CD4-positive, alpha-beta T cell (primary cell): ENCODE data around the gene PTPRD. TPM values are rescaled to one million over a fixed set of nuclear protein-coding genes. Genes with fewer than 3 reads are reported as not detected.

Experiments
- ATAC-seq: fragments of 200-7000 bp; cut with Tn5 transposase; one replicate; pipeline ENCODE4 v1.10.0; 2022; ENCODE audit warnings: mild to moderate bottlenecking; ENCODE audit not compliant: poor library complexity
- CTCF ChIA-PET: fragments of 350-600 bp; sonication (Branson Sonifier 250); formaldehyde crosslinking; loops from one replicate; lab custom pipeline; 2021; ENCODE audit warnings: antibody characterized with exemption, inconsistent platforms; lab: Charles Lee
- POLR2A ChIA-PET: fragments of 350-600 bp; sonication (Branson Sonifier 250); formaldehyde crosslinking; loops from one replicate; lab custom pipeline; 2021; ENCODE audit warnings: antibody characterized with exemption, inconsistent platforms; lab: Charles Lee
- DNase-seq, 14 experiments: peaks; one replicate each; pipeline ENCODE4 v3.0.0-alpha.2; 2013 to 2020; ENCODE audit warnings: mixed read lengths in 2 of 14
- H3K27ac ChIP-seq, 2 donors: one replicate each; pipeline versions ENCODE4 v1.5.1 to v1.7.0; 2013; ENCODE audit warnings: low read length in 2 of 2, low read depth in 1 of 2, mild to moderate bottlenecking in 1 of 2
- H3K27me3 ChIP-seq, 2 experiments: 1 replicate in 1 of 2; 2 replicates in 1 of 2; pipeline versions ENCODE4 v1.6.1 to v1.7.0; 2013; ENCODE audit warnings: low read length in 2 of 2, control low read depth in 1 of 2, mild to moderate bottlenecking in 1 of 2, moderate library complexity in 1 of 2; ENCODE audit not compliant: insufficient read depth in 2 of 2, control insufficient read depth in 1 of 2
- H3K36me3 ChIP-seq: one replicate; pipeline ENCODE4 v1.6.1; 2013; ENCODE audit warnings: low read length, control low read depth; ENCODE audit not compliant: insufficient read depth
- H3K4me1 ChIP-seq: one replicate; pipeline ENCODE4 v1.6.1; 2013; ENCODE audit warnings: low read length, control low read depth; ENCODE audit not compliant: insufficient read depth
- H3K4me3 ChIP-seq: one replicate; pipeline ENCODE4 v1.5.1; 2013; ENCODE audit warnings: mild to moderate bottlenecking, low read length, moderate library complexity
- H3K9me3 ChIP-seq, 2 experiments: 1 replicate in 1 of 2; 2 replicates in 1 of 2; pipeline versions ENCODE4 v1.6.1 to v1.7.0; 2013; ENCODE audit warnings: low read length in 2 of 2, mild to moderate bottlenecking in 2 of 2, control low read depth in 1 of 2, moderate library complexity in 1 of 2; ENCODE audit not compliant: control insufficient read depth in 1 of 2, insufficient read depth in 1 of 2
- H3K27ac Mint-ChIP-seq: one replicate; pipeline ENCODE4 v1.8.0; 2020; ENCODE audit warnings: mixed read lengths
- H3K27me3 Mint-ChIP-seq: one replicate; pipeline ENCODE4 v1.8.0; 2021; ENCODE audit warnings: mixed read lengths
- H3K36me3 Mint-ChIP-seq: one replicate; pipeline ENCODE4 v1.8.0; 2021; ENCODE audit warnings: low read depth, mixed read lengths
- H3K4me1 Mint-ChIP-seq: one replicate; pipeline ENCODE4 v1.8.0; 2021; ENCODE audit warnings: low read depth, mixed read lengths
- H3K4me3 Mint-ChIP-seq: one replicate; pipeline ENCODE4 v1.8.0; 2020; ENCODE audit warnings: mild to moderate bottlenecking, mixed read lengths
- H3K9me3 Mint-ChIP-seq: one replicate; pipeline ENCODE4 v1.8.0; 2020; ENCODE audit warnings: mixed read lengths
- intact Hi-C, 2 experiments: fragments of 100-400 bp; cut with DNase I in 1 of 2; cut with micrococcal nuclease in 1 of 2; formaldehyde crosslinking; loops; one replicate each; pipeline versions ENCODE4 v1.15.1 to v1.9.0; 2023 to 2025; cut with DNase I, micrococcal nuclease
- total RNA-seq, 174 experiments: library from RNA in 2 of 174; stranded (reverse) in 2 of 174; gene quantifications; one replicate each; pipeline ENCODE4 v1.2.3 and lab custom pipeline; 2021 to 2026
- TF ChIP-seq, protein P1 (sequence below): fragments of 200-600 bp; IDR thresholded peaks from one replicate; pipeline ENCODE4 v1.8.0; 2022; ENCODE audit warnings: antibody characterized with exemption, mild to moderate bottlenecking

Gene PTPRD
- total RNA-seq, 2 experiments from 2014 or later: not detected

DNA sequence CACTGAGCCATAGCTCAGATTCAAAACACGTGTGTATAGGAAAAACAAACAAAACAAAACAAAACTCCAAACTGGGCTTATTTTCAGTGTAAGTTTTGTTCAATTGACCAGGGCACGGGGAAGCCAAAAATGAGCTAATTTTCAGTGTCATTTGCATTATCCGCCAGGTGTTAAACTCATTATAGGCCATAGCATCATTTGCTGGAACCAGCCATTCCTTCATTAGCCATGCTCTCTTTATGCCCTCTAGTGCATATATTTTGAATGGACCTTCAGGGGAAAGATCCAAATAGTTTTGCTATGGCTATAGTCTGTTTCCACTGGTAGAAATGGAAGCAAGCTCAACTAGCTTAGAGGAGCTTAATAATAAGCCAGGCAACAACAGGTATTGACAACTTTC lies 1608.0 kb downstream of the PTPRD start:
- Mint-ChIP-seq H3K9me3 (no peaks in the 10 kb centered on the region), H3K36me3 (no peaks in the 10 kb centered on the region), H3K27ac (no peak overlapping the region), H3K4me1 (no peaks in the 10 kb centered on the region), H3K4me3 (no peak overlapping the region), H3K27me3 (no peaks in the 10 kb centered on the region)
- CTCF ChIA-PET: no interaction called here
- ATAC-seq (no peak), DNase-seq (no peak)
- no peaks in the 10 kb centered on the region for H3K27me3 ChIP-seq
- no peaks in the 10 kb centered on the region for H3K36me3 ChIP-seq
- TF ChIP-seq, protein P1, sequence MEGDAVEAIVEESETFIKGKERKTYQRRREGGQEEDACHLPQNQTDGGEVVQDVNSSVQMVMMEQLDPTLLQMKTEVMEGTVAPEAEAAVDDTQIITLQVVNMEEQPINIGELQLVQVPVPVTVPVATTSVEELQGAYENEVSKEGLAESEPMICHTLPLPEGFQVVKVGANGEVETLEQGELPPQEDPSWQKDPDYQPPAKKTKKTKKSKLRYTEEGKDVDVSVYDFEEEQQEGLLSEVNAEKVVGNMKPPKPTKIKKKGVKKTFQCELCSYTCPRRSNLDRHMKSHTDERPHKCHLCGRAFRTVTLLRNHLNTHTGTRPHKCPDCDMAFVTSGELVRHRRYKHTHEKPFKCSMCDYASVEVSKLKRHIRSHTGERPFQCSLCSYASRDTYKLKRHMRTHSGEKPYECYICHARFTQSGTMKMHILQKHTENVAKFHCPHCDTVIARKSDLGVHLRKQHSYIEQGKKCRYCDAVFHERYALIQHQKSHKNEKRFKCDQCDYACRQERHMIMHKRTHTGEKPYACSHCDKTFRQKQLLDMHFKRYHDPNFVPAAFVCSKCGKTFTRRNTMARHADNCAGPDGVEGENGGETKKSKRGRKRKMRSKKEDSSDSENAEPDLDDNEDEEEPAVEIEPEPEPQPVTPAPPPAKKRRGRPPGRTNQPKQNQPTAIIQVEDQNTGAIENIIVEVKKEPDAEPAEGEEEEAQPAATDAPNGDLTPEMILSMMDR: no peak
- H3K27ac ChIP-seq: no peak overlapping the region
- intact Hi-C loops: no loop called here
- H3K9me3 ChIP-seq: peaks cover 0 to 3% of the 10 kb centered on the region in 2 experiments
- no peak overlapping the region for H3K4me3 ChIP-seq
- POLR2A ChIA-PET: no interaction called here
- no peaks in the 10 kb centered on the region for H3K4me1 ChIP-seq

DNA sequence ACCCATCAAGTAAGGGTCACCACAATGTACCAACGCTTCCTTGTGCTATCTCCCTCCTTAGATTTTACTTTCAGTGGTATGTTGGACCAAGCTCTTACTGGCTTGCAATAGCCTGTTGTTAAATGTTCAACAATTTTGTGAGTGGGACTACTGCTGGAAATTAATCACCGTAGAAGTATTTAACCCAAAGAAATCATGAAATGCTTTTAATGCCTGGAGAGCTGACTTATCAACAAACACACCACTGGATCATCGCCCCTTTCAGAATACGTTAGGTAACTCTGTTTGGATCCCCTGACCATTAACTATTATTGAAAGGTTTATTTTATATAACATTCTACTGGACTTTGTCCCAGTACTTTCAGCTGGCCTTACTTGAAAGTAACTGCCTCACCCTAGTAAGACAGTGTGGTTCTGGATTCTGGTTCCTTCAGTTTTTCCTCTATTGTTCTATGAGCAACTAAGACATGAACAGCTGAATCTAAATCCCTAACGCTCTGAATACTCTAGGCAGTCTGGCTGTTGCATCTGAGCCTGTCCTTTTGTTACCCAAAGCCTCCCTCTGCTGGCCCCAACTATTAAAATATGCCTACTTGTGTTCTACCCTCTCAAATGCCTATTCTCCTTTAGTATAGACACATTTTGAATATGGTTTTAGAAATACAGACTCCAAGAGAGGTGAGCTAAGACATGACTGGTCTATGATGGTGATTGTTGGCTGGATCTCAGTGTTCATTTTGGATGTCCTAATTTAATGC lies 1609.8 kb downstream of the PTPRD start:
- intact Hi-C loops: no loop called here
- TF ChIP-seq, protein P1: no peak

DNA sequence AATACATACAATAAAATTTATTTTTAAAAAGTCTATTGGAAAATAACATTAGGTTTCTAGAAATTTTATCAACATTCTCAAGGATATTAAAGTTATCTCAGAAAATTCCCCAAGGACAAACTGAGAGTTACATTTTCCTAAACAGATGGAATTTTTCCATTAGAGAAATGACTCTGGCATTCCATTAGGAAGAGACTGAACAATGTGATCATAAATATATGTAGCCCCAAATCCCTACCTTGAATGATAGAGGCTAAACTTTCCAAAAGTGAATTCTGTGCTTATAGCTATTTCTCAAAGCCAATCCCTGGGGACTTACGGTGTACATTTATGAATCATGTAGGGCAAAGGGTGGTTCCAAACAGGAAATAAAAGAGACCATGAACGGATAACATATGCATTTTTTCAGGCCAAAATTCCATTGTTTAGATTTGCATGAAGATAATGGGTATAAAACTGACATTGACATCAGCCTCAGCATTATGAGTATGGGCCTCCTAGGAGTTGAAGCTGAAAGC lies 1632.2 kb downstream of the PTPRD start:
- H3K4me1 Mint-ChIP-seq: no peaks in the 10 kb centered on the region
- intact Hi-C loops: no loop called here
- H3K27me3 Mint-ChIP-seq: no peaks in the 10 kb centered on the region
- ATAC-seq (no peak), DNase-seq (no peak)
- no peaks in the 10 kb centered on the region for H3K9me3 ChIP-seq
- H3K4me1 ChIP-seq: no peaks in the 10 kb centered on the region
- H3K4me3 ChIP-seq: no peak overlapping the region
- CTCF ChIA-PET: no interaction called here
- H3K9me3 Mint-ChIP-seq: no peaks in the 10 kb centered on the region
- H3K27ac Mint-ChIP-seq: no peak overlapping the region
- no peak overlapping the region for H3K27ac ChIP-seq
- no peaks in the 10 kb centered on the region for H3K36me3 ChIP-seq
- H3K4me3 Mint-ChIP-seq: no peak overlapping the region
- no peaks in the 10 kb centered on the region for H3K27me3 ChIP-seq
- no peaks in the 10 kb centered on the region for H3K36me3 Mint-ChIP-seq
- TF ChIP-seq, protein P1: no peak
- POLR2A ChIA-PET: no interaction called here

More for the DNA sequence above, 1609.8 kb downstream of the PTPRD start:
- no peaks in the 10 kb centered on the region for H3K36me3 ChIP-seq
- ChIA-PET CTCF (no interaction called here), POLR2A (no interaction called here)
- no peak for ATAC-seq
- no peak overlapping the region for H3K27ac Mint-ChIP-seq
- H3K9me3 Mint-ChIP-seq: peaks cover 2% of the 10 kb centered on the region
- no peaks in the 10 kb centered on the region for H3K4me1 Mint-ChIP-seq
- H3K27ac ChIP-seq: no peak overlapping the region
- H3K27me3 ChIP-seq: no peaks in the 10 kb centered on the region
- H3K4me1 ChIP-seq: no peaks in the 10 kb centered on the region
- H3K4me3 Mint-ChIP-seq: no peak overlapping the region
- H3K36me3 Mint-ChIP-seq: no peaks in the 10 kb centered on the region
- no peaks in the 10 kb centered on the region for H3K9me3 ChIP-seq
- DNase-seq: no peak
- H3K4me3 ChIP-seq: no peak overlapping the region
- no peaks in the 10 kb centered on the region for H3K27me3 Mint-ChIP-seq
